NCI-H2107 (cell line): ENCODE measurements around the gene CRAMP1.

Experiments
- DNase-seq: peaks from one replicate; lab custom pipeline; 2025; lab: John Stamatoyannopoulos, UW

CRAMP1 gene

DNA sequence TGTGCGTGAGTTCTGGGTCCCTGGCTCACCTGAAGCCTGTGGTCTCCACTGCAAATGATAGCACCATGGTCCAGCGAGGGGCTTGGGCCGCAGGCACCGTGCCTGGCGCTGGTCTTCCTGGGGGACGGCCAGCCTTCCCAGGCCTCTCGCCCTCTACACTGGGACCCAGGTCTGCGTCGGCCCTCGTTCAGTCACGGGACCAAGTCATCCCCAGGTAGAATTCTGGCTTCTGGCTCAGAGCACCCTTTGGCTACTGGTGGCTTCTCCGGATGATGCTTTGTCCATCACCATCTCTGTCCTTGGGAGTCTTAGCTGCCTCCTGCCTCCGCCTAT, 20.4 kb downstream of the CRAMP1 start:
- DNase-seq = no peak

DNA sequence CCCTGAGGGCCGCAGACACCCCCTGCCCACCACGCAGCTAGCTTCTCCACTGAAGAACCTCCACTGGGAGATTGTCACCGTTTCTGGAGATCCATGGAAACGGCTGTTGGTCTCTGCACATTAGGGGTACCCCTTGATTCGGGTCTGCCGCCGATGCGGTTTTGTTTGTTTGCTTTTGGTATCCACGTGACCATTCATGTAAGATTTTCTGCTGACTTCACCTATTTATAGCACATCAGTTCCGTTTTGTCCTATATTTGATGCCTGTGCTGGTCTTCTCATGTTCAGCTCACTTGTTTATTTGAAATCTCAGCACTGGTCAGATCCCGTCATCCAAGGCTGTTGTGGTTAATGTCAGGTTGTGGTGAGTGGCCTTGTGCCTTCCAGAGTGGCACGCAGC, 21.1 kb downstream of the CRAMP1 start:
- no peak for DNase-seq

DNA sequence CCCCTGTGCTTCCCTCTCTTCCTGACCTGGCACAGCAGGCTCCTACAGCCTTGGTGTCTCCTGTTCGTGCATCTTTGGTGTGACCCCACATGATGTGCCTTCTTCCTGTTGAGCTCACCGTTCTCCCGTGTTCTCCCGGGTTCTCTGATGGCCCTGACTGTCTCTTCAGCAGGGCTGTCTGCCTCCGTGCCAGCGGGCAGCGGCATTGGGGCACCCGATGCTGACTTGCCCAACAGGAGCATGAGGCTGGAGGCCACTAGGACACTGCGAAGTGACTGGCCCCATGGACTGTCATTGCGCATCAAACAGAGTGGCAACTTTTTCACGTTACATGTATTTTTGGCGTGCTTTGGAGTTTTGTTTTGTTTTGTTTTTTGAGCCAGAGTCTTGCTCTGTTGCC, 22.4 kb downstream of the CRAMP1 start:
- no peak for DNase-seq

DNA sequence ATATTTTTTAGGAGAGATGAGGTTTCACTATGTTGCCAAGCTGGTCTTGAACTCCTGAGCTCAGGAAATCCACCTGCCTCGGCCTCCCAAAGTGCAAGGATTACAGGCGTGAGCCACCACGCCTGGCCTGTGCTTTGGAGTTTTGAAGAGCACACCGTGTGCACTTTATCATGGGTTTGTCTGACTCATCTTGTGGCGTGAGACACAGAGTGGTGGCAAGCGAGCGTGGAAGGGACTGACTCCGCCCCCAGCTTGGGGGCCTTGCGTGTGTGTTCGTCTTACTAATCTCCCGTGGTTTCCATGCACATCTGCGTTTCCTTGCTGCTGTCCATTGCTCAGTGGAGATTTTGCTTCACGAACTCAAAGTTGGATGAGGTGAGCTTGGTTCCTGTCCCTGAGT, 22.9 kb downstream of the CRAMP1 start:
- DNase-seq = no peak

DNA sequence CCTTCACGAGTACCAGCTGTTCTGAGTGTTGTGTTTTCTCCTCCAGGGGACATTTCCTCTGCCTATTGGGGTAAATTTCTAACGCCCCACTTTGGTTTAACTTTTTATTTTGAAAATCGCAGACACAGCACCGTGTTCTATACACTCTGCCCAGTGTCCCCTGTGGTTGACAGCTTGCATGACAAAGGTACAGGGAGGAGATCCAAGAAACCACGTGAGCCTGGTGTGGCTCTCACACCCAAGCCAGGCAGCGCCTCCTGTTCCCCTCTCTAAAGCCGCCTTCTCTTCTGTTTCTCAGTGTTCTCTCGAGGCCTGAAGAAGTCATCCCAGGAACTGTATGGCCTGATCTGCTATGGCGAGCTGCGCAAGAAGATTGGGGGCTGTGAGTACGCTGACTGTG, 25.4 kb downstream of the CRAMP1 start:
- no peak for DNase-seq

DNA sequence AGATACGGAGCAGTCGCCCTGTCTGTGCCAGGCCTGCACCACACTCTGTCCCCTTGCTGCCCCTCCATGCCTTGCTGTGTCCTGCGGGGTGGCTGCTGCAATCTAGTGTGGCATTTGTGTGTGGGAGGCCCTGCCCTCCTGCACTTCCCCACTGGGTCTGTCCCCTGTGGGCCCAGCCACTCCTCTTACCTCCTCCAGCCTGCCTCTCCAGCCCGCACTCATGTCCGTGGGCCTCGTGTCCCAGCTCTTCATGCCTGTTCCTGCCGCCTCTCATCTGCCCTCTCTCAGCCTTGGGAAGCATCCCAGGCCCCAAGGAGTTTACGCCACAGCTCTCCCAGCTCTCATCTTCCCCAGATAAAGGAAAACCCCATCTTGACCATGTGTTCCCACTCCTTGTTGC, 26.6 kb downstream of the CRAMP1 start:
- DNase-seq = no peak

DNA sequence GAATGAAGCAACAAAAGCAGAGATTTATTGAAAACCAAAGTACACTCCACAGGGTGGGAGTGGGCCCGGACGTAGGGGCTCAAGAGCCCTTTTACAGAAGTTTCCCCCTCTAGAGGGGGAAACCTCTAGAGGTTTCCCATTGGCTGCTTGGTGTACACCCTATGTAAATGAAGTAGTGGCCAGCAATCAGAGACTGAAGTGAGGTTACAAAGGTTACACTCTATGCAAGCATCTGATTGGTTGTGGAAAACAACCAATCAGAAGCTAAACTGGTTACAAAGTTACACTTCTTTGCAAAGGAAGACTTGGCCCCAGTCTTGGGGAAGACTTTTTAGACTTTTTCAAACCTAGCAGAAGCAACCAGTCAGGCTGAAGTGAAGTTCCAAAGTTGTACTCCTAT, 27.1 kb downstream of the CRAMP1 start:
- no peak for DNase-seq

DNA sequence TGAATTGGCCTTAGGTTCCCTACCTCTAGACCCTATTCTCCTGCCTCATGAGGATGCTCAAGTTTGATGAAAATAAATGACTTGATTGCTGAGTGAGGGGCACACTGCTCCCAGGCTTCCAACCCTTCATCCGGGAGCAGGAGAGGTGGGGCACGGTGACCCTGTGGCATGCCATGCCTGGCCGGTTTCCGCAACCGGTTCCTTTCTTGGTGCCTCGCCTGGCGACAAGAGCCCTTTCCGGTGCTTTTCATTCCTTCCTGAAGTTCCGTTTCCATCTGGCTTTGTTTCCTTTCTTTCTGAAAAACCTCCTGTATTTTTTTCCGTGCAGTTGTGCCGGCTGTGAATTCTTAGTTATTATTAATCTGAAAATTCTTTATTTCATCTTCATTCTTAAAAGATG, 27.7 kb downstream of the CRAMP1 start:
- no peak for DNase-seq

DNA sequence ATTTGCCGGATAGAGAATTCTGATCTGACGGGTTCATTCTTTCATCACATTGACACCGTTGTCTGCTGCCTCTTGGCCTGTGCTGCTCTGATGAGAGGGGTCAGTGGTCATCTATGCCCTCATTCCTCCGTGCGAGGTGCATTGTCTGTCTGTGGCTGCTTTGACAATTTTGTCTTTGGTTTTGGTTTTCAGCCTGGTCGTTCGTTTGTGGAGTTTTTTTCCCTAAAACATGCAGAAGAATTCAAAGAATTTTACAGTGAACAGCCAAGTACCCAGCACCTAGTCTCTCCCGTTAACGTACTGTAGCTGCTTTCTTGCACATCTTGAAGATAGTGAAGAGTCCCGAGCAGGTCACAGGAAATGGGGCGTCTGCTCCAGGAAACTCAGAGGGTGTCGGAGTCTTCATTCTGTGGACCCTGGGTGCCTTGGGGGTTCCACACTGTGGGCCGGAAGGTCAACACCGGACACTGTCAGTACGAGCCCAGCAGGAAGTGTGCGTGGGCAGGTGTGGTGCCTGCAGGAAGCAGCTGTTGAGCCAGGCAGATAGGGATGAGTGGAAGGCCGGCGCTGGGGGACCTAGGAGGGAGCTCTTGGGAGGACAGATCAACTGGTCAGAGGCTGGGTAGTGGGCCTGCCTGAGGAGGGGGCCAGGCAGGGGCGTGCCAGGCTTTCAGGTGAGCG, 28.2 kb downstream of the CRAMP1 start:
- no peak for DNase-seq

DNA sequence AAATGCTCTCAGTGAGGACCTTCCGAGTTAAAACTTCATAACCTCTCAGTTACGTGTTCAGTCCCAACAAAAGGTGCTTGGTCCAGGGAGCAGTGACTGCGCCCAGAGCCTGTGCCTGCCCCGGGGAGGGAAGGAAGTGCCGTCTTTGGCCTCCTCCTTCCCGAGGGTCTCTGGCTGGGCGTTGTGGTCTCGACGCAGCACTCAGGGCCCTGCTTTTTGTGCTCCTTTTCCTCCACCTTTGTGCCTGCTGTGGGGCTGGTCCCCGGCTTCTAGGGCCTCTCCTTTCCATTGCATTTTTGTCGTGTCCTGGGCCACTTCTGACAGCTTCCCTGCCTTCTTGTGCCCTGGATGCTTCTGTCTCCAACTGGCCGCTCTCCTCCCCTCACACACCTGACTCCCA, 29.1 kb downstream of the CRAMP1 start:
- no peak for DNase-seq

DNA sequence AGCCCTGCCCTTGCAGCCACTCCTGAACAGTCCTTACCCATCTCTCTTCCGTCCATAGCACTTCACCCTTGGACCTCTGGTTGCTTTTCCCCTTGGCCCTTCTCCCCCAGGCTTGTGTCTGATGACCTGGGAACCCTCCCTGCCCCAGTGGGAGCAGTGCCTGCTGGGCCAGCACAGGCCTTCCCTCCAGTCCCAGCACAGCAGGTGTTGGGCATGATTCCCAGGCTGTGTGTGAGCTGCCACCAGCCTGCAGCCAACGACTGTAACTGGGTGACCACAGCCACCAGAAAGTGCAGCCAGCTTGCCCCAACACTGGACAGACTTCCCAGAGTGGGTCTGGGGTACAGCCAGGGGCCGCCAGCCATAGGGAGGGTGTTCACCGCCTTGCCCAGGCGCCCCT, 30.0 kb downstream of the CRAMP1 start:
- DNase-seq = no peak

DNA sequence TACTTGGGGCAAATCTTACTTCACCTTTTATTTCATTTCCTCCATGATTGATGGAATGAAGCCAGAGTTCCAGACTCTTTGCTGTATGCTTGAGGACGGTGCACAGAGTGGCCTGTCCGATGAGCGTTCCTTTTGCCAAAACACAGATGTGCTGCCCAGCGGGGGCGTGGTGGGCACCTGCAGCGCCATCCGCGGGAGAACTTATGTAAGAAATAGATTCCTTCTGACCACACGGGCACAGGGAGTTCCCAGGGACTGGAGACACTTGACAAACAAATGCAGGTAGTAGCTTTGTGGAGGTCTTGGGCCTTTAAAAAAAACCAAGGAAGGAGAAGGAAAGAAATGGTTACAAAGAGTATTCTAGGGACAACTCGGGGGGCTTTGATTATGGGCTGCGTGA, 30.6 kb downstream of the CRAMP1 start:
- DNase-seq = no peak

DNA sequence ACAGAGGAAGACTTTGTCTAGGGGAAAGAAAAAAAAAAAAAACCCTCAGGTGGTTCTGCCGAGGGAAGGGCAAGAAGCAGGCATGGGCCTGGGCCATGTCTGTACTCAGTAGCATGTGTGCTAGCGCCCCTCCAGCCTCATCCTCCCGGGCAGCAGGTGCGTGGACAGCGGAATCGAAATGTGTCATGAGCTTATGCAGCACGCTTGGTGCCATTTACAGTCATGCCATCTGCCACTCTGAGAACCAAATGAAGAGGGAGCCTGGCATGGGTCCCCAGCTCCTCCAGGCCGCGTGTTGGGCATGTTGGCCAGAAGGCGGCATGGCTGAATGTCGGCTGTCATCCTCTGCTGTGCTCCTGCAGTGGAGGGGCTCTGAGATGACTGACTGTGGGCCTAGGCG, 31.4 kb downstream of the CRAMP1 start:
- no peak for DNase-seq

DNA sequence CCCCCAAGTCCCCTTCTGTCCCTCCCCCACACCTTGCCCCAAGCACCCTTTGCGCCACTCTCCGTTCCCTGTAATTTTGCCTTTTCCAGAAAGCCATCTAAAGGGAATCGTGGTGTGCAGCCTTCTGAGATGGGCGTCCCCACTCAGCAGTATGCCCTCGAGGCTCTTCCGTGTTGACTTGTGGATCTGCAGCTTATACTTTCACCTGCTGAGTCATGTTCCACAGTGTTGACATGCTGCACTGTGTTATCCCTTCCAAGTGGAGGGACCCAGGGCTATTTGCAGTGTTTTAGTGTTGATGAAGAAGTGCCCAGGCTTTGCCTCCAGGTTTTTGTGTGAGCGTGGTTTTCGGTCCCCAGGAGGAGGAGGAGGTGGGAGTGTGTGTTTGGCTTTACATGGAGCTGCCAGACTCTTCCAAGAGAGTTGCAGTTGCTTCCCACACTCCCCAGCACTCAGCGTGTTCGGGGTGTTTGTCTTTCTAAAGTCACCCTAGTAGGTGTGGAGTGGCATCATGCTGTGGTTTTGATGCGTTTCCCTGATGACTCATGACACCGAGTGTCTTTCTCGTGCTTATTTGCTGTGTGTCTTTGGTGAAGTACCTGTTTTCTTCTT, 33.9 kb downstream of the CRAMP1 start:
- DNase-seq = no peak

DNA sequence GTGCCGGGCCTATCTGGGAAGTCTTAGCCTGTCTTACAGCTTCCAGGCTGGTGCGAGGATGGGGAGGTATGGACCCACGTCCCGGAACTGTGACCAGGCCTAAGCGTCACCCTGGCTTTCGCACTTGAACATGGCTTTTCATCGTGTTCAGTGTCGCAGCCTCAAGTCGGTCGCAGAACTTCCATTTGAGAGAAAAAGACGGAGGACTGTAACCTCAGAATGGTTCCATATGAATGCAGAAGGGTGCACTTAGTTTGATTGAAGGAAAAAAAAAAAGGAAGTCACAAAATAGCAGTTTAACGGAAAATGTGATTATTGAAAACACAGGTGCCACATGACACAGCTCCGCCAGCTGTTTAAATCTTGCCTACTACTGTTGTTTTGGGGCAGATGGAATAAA, 35.7 kb downstream of the CRAMP1 start:
- no peak for DNase-seq

DNA sequence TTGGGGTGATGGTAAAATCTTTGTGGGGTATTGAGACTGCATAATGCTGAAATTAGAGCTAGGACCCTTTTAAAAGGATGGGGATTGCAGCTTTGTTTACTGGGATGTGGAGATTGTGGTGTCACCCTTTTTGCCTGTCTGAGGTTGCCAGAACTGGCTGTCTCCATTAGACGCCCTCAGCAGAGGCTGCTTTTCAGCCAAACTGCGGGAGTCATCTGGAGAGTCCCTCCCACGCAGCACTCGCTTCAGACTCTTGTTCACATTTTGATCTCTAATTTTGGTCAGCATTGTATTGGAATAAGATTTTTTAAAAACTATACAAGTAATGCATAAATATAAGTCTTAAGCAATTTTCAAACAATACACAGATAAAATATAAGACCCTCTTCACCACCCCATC, 38.0 kb downstream of the CRAMP1 start:
- DNase-seq = no peak

DNA sequence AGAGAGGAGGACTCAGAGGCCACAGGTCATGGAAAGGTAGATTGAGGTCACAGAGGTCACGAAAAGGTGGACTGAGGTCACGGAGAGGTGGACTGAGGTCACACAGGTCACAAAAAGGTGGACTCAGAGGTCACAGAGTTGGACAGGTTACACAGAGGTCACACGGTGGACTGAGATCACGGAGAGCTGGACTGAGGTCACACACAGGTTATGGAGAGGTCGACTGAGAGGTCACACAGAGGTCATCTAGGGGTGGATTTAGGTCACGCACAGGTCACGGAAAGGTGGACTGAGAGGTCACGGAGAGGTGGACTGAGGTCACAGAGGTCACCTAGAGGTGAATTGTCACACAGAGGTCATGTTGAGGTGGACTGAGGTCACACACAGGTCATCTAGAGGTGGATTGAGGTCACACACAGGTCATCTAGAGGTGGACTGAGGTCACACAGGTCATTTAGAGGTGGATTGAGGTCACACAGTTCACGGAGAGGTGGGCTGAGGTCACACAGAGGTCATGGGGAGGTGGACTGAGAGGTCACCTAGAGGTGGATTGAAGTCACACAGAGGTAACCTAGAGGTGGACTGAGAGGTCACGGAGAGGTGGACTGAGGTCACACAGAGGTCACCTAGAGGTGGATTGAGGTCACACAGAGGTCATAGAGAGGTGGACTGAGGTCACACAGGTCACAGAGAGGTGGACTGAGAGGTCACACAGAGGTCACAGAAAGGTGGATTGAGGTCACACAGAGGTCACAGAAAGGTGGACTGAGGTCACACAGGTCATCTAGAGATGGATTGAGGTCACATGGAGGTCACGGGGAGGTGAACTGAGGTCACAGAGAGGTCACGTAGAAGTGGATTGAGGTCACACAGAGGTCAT, 39.2 kb downstream of the CRAMP1 start:
- DNase-seq = no peak

DNA sequence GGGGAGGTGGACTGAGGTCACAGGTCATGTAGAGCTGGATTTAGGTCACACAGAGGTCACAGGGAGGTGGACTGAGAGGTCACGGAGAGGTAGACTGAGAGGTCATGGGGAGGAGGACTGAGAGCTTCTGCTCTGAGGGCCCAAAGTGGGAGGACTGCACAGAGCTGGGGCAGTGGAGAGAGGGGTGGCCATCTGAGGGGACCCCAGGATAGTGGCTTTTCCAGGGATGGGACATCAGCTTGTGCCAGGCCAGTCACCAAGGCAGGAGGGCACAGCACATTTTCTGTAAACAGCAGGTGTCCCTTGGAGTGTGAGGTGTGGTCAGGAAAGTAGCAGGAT, 39.8 kb downstream of the CRAMP1 start:
- DNase-seq = no peak

DNA sequence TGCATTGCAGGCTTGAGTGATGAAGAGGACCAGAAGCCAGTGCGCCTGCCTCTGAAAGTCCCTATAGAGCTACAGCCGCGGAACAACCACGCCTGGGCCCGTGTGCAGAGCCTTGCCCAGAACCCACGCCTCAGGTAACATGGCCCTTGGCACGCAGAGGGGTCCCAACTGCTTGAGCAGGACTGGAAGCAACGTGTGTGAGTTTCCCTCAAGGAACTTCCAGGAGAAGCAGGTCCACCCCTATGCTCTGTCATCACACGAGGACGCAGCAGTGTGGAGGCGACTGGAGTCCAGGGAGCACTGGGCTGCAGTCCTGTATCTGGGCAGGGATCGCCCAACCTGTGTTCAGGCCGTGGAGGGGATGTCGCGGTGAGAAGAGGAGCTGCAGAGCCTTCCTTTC, 40.9 kb downstream of the CRAMP1 start:
- no peak for DNase-seq

DNA sequence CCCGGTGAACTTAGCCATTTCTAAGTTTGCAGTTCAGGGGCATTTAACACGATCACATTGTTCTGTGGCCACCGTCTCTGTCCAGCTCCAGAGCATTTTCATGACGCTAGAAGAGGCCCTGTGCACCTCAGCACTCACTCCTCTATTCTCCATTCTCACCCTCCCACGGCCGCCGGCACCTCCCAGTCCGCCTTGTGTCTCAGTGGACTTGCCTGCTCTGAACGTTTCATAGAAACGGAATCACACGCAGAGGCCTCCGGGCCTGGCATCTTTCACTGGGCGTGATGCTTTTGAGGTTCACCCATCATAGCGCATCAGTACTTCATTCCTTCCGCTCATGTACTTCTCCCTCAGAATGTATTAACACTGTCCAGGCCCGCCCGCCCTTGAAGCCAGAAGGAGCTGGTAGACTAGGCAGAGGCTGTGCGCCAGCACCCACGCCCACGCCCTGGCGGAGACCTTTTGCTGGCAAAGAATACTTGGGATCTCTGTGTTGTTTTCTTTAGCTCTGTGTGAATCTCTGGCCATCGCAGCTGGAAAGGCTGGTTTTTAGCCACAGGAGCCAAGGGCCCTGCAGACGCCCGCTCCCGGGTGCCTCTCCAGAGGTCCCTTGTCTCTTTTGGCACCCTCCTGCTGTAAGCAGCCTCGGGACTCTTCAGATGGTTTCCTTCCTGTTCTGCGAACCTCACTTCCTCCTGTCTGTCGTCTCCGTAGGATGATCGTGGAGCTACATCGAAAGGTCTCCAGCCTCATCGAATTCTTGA, 42.5 kb downstream of the CRAMP1 start:
- DNase-seq = no peak

DNA sequence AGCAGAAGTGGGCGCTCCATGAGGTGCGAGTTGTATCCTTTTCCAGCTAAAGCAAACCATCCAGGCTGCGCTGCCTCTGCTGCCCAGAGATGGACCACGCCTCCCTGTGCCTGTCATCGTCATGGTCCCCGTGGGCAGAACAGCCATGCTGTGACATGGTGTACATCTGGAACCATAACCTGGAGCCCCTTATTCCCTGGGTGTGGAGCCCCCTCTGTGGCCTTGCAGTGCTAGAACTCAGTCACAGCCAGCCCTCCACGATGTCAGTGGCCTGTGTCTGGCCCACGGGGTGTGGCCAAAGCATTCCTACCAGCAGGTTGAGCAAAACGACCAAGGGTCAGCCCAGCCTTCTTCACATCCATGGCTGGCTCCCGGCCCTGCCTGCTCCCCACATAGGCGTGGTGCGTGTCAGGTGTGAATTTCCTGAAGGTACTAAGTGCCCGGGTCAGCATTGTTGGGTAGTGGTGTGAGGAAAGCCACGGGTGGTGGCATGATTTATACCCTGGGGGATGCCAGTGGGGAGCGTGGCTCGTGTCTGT, 43.2 kb downstream of the CRAMP1 start:
- no peak for DNase-seq
